Neuron (in vitro differentiated cells): Measurements from ENCODE around the gene TMEM117.

Experiments
- H2AFZ ChIP-seq: one replicate; pipeline ENCODE4 v1.6.1; 2013; ENCODE audit warnings: low read depth, mild to moderate bottlenecking, inconsistent platforms, low read length, moderate library complexity
- H3K27me3 ChIP-seq: one replicate; pipeline ENCODE4 v1.6.1; 2013; ENCODE audit warnings: low read length; ENCODE audit not compliant: insufficient read depth
- H3K36me3 ChIP-seq: one replicate; pipeline ENCODE4 v1.6.1; 2013; ENCODE audit warnings: low read length; ENCODE audit not compliant: insufficient read depth
- H3K4me1 ChIP-seq: one replicate; pipeline ENCODE4 v1.6.1; 2013; ENCODE audit warnings: low read length; ENCODE audit not compliant: insufficient read depth
- H3K4me3 ChIP-seq: 2 replicates; pipeline ENCODE4 v1.5.1; 2013; ENCODE audit warnings: mild to moderate bottlenecking, low read length, moderate library complexity
- H3K9me3 ChIP-seq: one replicate; pipeline ENCODE4 v1.6.1; 2013; ENCODE audit warnings: low read length

Gene TMEM117

GRCh38 chr12:43835656-43836474 is at the start of gene TMEM117:
Gene TMEM117 (plus strand): TSS chr12:43836081.
- Histone ChIP-seq H3K36me3 (no peaks in the 10 kb centered on the region), H3K27me3 (peaks cover 2% of the 10 kb centered on the region), H3K4me3 (peak within 1 kb of the TSS; percentile 73), H3K4me1 (no peaks in the 10 kb centered on the region), H3K9me3 (no peaks in the 10 kb centered on the region), H2AFZ (peak within 1 kb of the TSS; percentile 86)

- Histone ChIP-seq H3K9me3 (no peaks in the 10 kb centered on the region), H3K4me3 (no peak overlapping the region), H2AFZ (no peak overlapping the region), H3K4me1 (no peaks in the 10 kb centered on the region), H3K27me3 (no peaks in the 10 kb centered on the region), H3K36me3 (no peaks in the 10 kb centered on the region)
These were observed 48.8 kb upstream of the TMEM117 start for GRCh38 chr12:43786899-43787693.

GRCh38 chr12:43789941-43790340 is 45.9 kb upstream of the TMEM117 start:
- Histone ChIP-seq H3K4me1 (no peaks in the 10 kb centered on the region), H3K9me3 (no peaks in the 10 kb centered on the region), H3K36me3 (peaks cover 3% of the 10 kb centered on the region), H3K4me3 (no peak overlapping the region), H3K27me3 (no peaks in the 10 kb centered on the region), H2AFZ (no peak overlapping the region)

GRCh38 chr12:43795716-43796280 is 40.1 kb upstream of the TMEM117 start:
- H2AFZ ChIP-seq = no peak overlapping the region
- no peaks in the 10 kb centered on the region for H3K4me1 ChIP-seq
- H3K27me3 ChIP-seq = no peaks in the 10 kb centered on the region
- H3K36me3 ChIP-seq = peaks cover 46% of the 10 kb centered on the region
- H3K9me3 ChIP-seq = no peaks in the 10 kb centered on the region
- no peak overlapping the region for H3K4me3 ChIP-seq

- Histone ChIP-seq H3K36me3 (peaks cover 59% of the 10 kb centered on the region), H3K4me1 (no peaks in the 10 kb centered on the region), H3K4me3 (no peak overlapping the region), H2AFZ (no peak overlapping the region), H3K9me3 (no peaks in the 10 kb centered on the region), H3K27me3 (no peaks in the 10 kb centered on the region)
These were observed 38.2 kb upstream of the TMEM117 start for GRCh38 chr12:43797561-43798217.

GRCh38 chr12:43805149-43805859 is 30.6 kb upstream of the TMEM117 start:
- peaks cover 31% of the 10 kb centered on the region for H3K4me1 ChIP-seq
- H2AFZ ChIP-seq = peak overlapping the region; percentile 93
- H3K4me3 ChIP-seq = peak overlapping the region; percentile 86
- H3K27me3 ChIP-seq = no peaks in the 10 kb centered on the region
- H3K36me3 ChIP-seq = peaks cover 28% of the 10 kb centered on the region
- H3K9me3 ChIP-seq = no peaks in the 10 kb centered on the region

- Histone ChIP-seq H3K27me3 (no peaks in the 10 kb centered on the region), H3K9me3 (no peaks in the 10 kb centered on the region)
These were observed 29.8 kb upstream of the TMEM117 start, which contains the start of gene TWF1 for GRCh38 chr12:43805860-43806736. Gene TWF1 (minus strand): TSS chr12:43806317. CDS start chr12:43806245, 72 bp downstream.

GRCh38 chr12:43806737-43807072 is 29.2 kb upstream of the TMEM117 start:
- Histone ChIP-seq H2AFZ (peak overlapping the region; percentile 93), H3K36me3 (peaks cover 14% of the 10 kb centered on the region), H3K27me3 (no peaks in the 10 kb centered on the region), H3K9me3 (no peaks in the 10 kb centered on the region), H3K4me3 (peak overlapping the region; percentile 86), H3K4me1 (peaks cover 31% of the 10 kb centered on the region)

More at GRCh38 chr12:43805860-43806736, 29.8 kb upstream of the TMEM117 start, which contains the start of gene TWF1:
- peak within 1 kb of the TSS; percentile 86 for H3K4me3 ChIP-seq
- H3K36me3 ChIP-seq = peaks cover 20% of the 10 kb centered on the region
- peak within 1 kb of the TSS; percentile 93 for H2AFZ ChIP-seq
- peaks cover 31% of the 10 kb centered on the region for H3K4me1 ChIP-seq

GRCh38 chr12:43807386-43807785 is 28.5 kb upstream of the TMEM117 start:
- no peaks in the 10 kb centered on the region for H3K27me3 ChIP-seq
- H3K9me3 ChIP-seq = no peaks in the 10 kb centered on the region
- peak overlapping the region; percentile 86 for H3K4me3 ChIP-seq
- peaks cover 35% of the 10 kb centered on the region for H3K4me1 ChIP-seq
- peaks cover 10% of the 10 kb centered on the region for H3K36me3 ChIP-seq
- H2AFZ ChIP-seq = peak overlapping the region; percentile 93

GRCh38 chr12:43812057-43812456 is 23.8 kb upstream of the TMEM117 start:
- Histone ChIP-seq H3K4me1 (peaks cover 10% of the 10 kb centered on the region), H3K4me3 (no peak overlapping the region), H2AFZ (no peak overlapping the region), H3K27me3 (no peaks in the 10 kb centered on the region), H3K9me3 (no peaks in the 10 kb centered on the region), H3K36me3 (no peaks in the 10 kb centered on the region)

- H3K9me3 ChIP-seq = no peaks in the 10 kb centered on the region
- no peaks in the 10 kb centered on the region for H3K36me3 ChIP-seq
- H3K4me3 ChIP-seq = no peak overlapping the region
- peaks cover 2% of the 10 kb centered on the region for H3K27me3 ChIP-seq
- H3K4me1 ChIP-seq = peaks cover 4% of the 10 kb centered on the region
- no peak overlapping the region for H2AFZ ChIP-seq
These were observed 23.0 kb upstream of the TMEM117 start for GRCh38 chr12:43812926-43813325.
